ENCODE data around the gene BTG2.

- TF ChIP-seq CTCF (IDR thresholded peaks at IDR 0.05) (no peak), POLR2A (IDR thresholded peaks at IDR 0.05) (no peak)
These were observed 25.9 kb downstream of the BTG2 start for GRCh38 chr1:203331224-203331623.

Data from thyroid gland (tissue), 4 donors.